A673 (cell line): ENCODE data around the gene SLC9A1.

Experiments used
- EZH2 ChIP-seq: fragments of 200-600 bp; sonication (generic); IDR thresholded peaks from 2 replicates; pipeline ENCODE4 v1.6.1; 2017; ENCODE audit warnings: borderline replicate concordance, low read depth, mild to moderate bottlenecking, mixed read lengths, antibody characterized with exemption, low read length; ENCODE audit not compliant: poor library complexity, severe bottlenecking
- TF ChIP-seq, protein P1 (sequence below): fragments of 300-800, 200-600 bp; sonication (generic); conservative IDR thresholded peaks from 2 replicates; pipeline ENCODE4 v1.5.1; 2017; ENCODE audit warnings: low read depth, mild to moderate bottlenecking, antibody characterized with exemption, low read length, moderate library complexity, mixed read lengths

DNA sequence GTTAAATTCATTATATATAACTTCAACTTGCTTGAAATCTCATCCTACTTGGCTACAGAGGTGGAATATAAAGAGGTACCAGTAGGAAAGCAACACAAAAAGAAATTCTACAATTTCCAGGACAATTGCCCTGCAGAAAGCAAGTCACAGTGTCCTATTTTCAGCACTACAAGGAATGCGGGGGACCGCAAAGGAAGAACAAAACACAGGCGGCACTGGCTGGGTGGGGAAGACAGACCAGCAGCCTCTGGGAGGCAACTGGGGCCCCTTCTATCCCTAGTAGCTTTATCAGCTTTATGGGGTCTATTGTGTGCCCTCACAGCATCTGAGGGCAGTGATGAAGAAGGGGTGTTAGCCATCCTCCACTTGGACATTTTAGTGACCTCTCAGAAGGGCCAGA lies 30.5 kb downstream of the SLC9A1 start:
- TF ChIP-seq EZH2: no peak
- TF ChIP-seq, protein P1, sequence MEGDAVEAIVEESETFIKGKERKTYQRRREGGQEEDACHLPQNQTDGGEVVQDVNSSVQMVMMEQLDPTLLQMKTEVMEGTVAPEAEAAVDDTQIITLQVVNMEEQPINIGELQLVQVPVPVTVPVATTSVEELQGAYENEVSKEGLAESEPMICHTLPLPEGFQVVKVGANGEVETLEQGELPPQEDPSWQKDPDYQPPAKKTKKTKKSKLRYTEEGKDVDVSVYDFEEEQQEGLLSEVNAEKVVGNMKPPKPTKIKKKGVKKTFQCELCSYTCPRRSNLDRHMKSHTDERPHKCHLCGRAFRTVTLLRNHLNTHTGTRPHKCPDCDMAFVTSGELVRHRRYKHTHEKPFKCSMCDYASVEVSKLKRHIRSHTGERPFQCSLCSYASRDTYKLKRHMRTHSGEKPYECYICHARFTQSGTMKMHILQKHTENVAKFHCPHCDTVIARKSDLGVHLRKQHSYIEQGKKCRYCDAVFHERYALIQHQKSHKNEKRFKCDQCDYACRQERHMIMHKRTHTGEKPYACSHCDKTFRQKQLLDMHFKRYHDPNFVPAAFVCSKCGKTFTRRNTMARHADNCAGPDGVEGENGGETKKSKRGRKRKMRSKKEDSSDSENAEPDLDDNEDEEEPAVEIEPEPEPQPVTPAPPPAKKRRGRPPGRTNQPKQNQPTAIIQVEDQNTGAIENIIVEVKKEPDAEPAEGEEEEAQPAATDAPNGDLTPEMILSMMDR: no peak
